Prostate gland (tissue), 2 donors: ENCODE data around the gene ETS2. TPM values are rescaled to one million over a fixed set of nuclear protein-coding genes. Genes with fewer than 3 reads are reported as not detected.

Experiments
- DNase-seq: peaks from one replicate; pipeline ENCODE4 v3.0.0-alpha.2; 2019; ENCODE audit warnings: low spot score
- H3K27ac ChIP-seq, 2 donors: fragments of 200-600 bp; sonication (generic); 2 replicates each; pipeline ENCODE4 v1.5.1; 2017 to 2019
- H3K27me3 ChIP-seq: fragments of 200-600 bp; sonication (generic); replicated peaks from 2 replicates; pipeline ENCODE4 v1.5.1; 2019; ENCODE audit not compliant: insufficient read depth
- H3K36me3 ChIP-seq, 2 donors: fragments of 200-600 bp; sonication (generic); 1 replicate in 1 of 2; 2 replicates in 1 of 2; pipeline versions ENCODE4 v1.5.1 to v1.8.1; 2017 to 2019
- H3K4me1 ChIP-seq: fragments of 200-600 bp; sonication (generic); replicated peaks from 2 replicates; pipeline ENCODE4 v1.5.1; 2019
- H3K4me3 ChIP-seq, 2 donors: fragments of 200-600 bp; sonication (generic); 2 replicates each; pipeline ENCODE4 v1.5.1; 2017 to 2019
- H3K9me3 ChIP-seq: fragments of 200-600 bp; sonication (generic); 2 replicates; pipeline ENCODE4 v1.5.1; 2017
- POLR2A ChIP-seq: fragments of 450-650 bp; IDR thresholded peaks from one replicate; pipeline ENCODE4 v1.6.1; 2016; ENCODE audit warnings: antibody characterized with exemption, mild to moderate bottlenecking
- POLR2AphosphoS5 ChIP-seq: sonication (generic); formaldehyde crosslinking; IDR thresholded peaks from one replicate; pipeline ENCODE4 v1.6.1; 2017; ENCODE audit warnings: antibody characterized with exemption
- WGBS: methylation state at CpG from one replicate; pipeline ENCODE4 v1.1.5; 2018; 5-methylcytosine and 5-hydroxymethylcytosine counted together
- intact Hi-C: fragments of 100-400 bp; cut with DNase I; formaldehyde crosslinking; loops from one replicate; pipeline ENCODE4 v1.14.2; 2022
- total RNA-seq, 2 donors: library from RNA; depleted of rRNA; stranded (reverse); fragments of >200 nt; gene quantifications; one replicate each; pipeline ENCODE4 v1.1.0, GENCODE V29; 2016
- TF ChIP-seq, protein P1 (sequence below), 4 experiments: fragments of 200-600 bp in 2 of 4; fragments of 450-650 bp in 2 of 4; sonication (generic) in 2 of 4; IDR thresholded peaks; 1 replicate in 3 of 4; 2 replicates in 1 of 4; pipeline ENCODE4 v1.5.1; 2016 to 2019; ENCODE audit warnings: antibody characterized with exemption in 4 of 4, mild to moderate bottlenecking in 2 of 4, moderate library complexity in 2 of 4

Gene ETS2
- total RNA-seq, 2 donors from 2014 or later: 53.3 to 80.2 TPM

DNA sequence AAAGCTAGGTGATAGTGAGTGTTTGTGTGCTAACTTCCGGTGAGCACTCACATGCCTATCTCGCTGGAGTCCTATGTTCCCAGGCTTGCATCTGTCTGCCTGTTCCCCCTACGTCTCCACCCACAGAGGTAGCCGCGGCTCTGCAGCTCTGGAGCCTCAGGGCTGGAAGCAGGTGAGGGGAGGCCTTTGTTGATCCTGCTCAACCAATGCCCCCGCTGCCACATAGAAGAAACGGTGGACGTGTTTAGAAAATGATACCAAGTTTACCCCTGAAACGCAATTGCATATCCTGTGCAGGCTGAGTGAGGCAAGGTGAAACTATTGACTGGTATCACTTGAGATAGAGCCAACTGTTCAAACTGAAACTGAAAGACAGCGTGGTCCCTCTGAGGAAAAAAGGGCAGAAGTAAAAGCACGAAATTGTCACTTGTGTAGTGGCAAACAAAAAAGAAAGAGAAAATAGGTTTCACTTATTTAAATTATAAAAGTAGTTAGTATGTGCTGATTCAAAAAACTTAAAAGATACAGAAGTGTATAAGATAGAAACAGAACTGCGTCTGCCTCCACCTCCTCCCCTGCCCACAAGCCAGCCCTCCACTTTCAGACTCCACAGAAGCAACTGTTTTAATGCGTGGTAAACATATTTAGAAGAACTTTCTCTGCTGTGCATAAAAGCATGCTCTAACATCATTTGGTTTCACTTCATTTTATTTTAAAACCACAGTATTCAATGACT is 38.6 kb upstream of the ETS2 start:
- Histone ChIP-seq H3K27ac (peak overlapping the region; percentile 35 to 41), H3K36me3 (no peaks in the 10 kb centered on the region), H3K9me3 (no peaks in the 10 kb centered on the region), H3K4me1 (no peaks in the 10 kb centered on the region), H3K27me3 (no peaks in the 10 kb centered on the region), H3K4me3 (peak overlapping the region; percentile 4 to 5)
- intact Hi-C loops: no loop called here
- WGBS: 64% methylated on average over 13 of the region's 13 CpGs
- TF ChIP-seq, protein P1, sequence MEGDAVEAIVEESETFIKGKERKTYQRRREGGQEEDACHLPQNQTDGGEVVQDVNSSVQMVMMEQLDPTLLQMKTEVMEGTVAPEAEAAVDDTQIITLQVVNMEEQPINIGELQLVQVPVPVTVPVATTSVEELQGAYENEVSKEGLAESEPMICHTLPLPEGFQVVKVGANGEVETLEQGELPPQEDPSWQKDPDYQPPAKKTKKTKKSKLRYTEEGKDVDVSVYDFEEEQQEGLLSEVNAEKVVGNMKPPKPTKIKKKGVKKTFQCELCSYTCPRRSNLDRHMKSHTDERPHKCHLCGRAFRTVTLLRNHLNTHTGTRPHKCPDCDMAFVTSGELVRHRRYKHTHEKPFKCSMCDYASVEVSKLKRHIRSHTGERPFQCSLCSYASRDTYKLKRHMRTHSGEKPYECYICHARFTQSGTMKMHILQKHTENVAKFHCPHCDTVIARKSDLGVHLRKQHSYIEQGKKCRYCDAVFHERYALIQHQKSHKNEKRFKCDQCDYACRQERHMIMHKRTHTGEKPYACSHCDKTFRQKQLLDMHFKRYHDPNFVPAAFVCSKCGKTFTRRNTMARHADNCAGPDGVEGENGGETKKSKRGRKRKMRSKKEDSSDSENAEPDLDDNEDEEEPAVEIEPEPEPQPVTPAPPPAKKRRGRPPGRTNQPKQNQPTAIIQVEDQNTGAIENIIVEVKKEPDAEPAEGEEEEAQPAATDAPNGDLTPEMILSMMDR (IDR thresholded peaks at IDR 0.05): no peak
- peak; percentile 26 for DNase-seq

DNA sequence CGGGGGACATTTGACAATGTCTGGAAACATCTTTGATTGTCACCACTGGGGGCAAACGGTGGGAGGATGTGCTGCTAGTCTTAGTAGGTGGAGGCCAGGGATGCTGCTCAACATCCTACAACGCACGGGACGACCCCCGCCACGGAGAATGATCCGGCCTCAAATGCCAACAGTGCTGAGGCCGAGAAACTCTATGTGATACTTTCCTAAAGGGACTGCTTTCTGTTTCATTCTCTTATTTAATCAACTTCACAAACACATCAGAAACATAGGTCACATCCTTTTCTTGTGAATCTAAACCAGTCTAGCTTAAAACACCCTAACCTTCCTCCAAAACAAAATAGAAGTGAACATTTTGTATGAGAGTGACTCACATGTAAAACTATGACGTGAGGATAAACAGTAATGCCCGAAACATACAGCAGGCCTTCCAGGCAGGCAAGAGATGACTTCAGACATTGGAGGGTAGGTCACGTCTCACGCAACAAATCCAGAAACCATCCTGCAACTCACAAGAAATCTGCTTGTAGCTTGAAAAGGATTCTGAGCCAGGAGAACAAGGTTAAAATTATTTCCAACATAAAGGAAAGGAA is 37.2 kb upstream of the ETS2 start:
- Histone ChIP-seq H3K4me1 (no peaks in the 10 kb centered on the region), H3K9me3 (no peaks in the 10 kb centered on the region), H3K27ac (no peak overlapping the region), H3K36me3 (no peaks in the 10 kb centered on the region), H3K4me3 (no peak overlapping the region), H3K27me3 (no peaks in the 10 kb centered on the region)
- intact Hi-C loops: no loop called here
- TF ChIP-seq, protein P1 (IDR thresholded peaks at IDR 0.05): no peak
- no peak for TF ChIP-seq POLR2AphosphoS5
- TF ChIP-seq POLR2A: no peak
- 81% methylated on average over 13 of the region's 13 CpGs for WGBS
- no peak for DNase-seq

DNA sequence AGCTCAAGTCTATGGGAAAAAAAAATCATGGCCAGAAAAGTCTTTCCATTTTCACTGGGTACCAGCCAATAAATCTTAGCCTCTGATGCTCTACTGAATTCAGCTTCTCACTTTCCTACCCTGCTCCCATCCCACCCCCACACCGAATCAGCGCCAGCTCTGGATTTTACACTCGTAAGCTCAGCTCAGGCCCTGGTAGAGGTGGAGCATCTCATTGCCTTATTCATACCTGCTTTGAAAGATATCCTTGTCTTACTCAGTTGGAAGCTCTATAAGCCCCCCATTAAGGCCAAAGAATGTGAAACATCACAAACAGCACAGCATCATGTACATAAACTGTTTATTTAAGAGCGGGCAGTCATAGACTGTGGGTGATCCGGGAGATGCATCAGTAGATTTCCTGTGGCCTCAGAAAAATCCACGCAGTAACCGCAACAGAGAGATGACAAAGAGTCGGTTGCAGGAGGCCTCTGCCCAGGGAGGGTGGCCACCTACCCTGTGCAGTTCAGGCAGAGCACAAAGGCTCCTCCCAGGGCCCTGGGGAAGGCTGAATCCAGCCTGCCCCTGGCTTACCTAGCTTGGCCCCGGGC is 36.4 kb upstream of the ETS2 start:
- Histone ChIP-seq H3K36me3 (no peaks in the 10 kb centered on the region), H3K4me1 (no peaks in the 10 kb centered on the region), H3K9me3 (no peaks in the 10 kb centered on the region), H3K4me3 (no peak overlapping the region), H3K27me3 (no peaks in the 10 kb centered on the region), H3K27ac (no peak overlapping the region)
- DNase-seq: no peak
- WGBS: 78% methylated on average over 9 of the region's 9 CpGs
- TF ChIP-seq POLR2A: no peak
- TF ChIP-seq, protein P1 (IDR thresholded peaks at IDR 0.05): no peak
- TF ChIP-seq POLR2AphosphoS5: no peak
- intact Hi-C loops: no loop called here

DNA sequence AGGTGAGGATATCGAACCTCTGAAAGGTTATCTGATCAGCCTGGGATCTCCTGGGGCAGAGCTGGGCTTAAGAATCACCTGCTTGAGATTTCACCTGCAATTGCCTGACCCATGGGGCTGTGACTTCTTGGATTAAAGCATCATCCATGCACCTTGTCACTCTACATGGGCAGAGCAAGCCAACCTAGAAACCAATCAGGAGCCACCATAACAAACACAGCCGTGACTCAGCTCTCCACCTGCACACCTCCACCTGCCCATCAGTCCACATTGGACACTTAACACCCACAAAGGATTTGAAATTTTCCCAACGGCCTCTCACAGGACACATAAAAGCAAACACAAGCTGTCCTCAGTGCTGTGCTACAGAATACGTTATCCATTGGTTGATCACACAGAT is 35.1 kb upstream of the ETS2 start:
- H3K36me3 ChIP-seq: no peaks in the 10 kb centered on the region
- H3K27ac ChIP-seq: no peak overlapping the region
- intact Hi-C loops: no loop called here
- no peak for DNase-seq
- H3K4me1 ChIP-seq: no peaks in the 10 kb centered on the region
- WGBS: 85% methylated on average over 4 of the region's 4 CpGs
- H3K9me3 ChIP-seq: no peaks in the 10 kb centered on the region
- H3K27me3 ChIP-seq: no peaks in the 10 kb centered on the region
- H3K4me3 ChIP-seq: no peak overlapping the region
- TF ChIP-seq POLR2A (no peak), POLR2AphosphoS5 (no peak)
- TF ChIP-seq, protein P1 (IDR thresholded peaks at IDR 0.05): no peak

DNA sequence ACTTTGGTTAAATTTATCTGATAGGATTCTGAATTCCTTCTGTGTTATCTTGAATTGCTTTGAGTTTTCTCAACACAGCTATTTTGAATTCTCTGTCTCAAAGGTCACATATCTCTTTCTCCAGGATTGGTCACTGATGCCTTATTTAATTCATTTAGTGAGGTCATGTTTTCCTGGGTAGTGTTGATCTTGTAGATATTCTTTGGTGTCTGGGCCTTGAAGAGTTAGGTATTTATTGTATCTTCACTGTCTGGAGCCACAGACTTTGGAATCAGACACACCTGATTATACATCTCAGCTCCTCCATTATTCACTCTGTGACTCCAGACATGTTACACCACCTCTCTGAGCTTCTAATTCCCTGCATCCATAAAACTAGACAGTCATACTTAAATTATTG is 34.2 kb upstream of the ETS2 start:
- H3K4me3 ChIP-seq: no peak overlapping the region
- no peaks in the 10 kb centered on the region for H3K4me1 ChIP-seq
- DNase-seq: no peak
- no peaks in the 10 kb centered on the region for H3K27me3 ChIP-seq
- H3K27ac ChIP-seq: no peak overlapping the region
- intact Hi-C loops: no loop called here
- no peaks in the 10 kb centered on the region for H3K36me3 ChIP-seq
- H3K9me3 ChIP-seq: no peaks in the 10 kb centered on the region
- no peak for TF ChIP-seq POLR2AphosphoS5
- TF ChIP-seq, protein P1 (IDR thresholded peaks at IDR 0.05): no peak
- no peak for TF ChIP-seq POLR2A
